Neural cell (in vitro differentiated cells): ENCODE measurements around the gene BPIFB6. TPM values are rescaled to one million over a fixed set of nuclear protein-coding genes. Genes with fewer than 3 reads are reported as not detected.

ENCODE experiments used
- H2AFZ ChIP-seq: fragments of 200-600, 300-800 bp; sonication (generic), shearing (Covaris generic); 2 replicates; pipeline ENCODE4 v1.6.0; 2014; ENCODE audit warnings: low read depth, mild to moderate bottlenecking, antibody characterized with exemption, low read length, moderate library complexity
- H3F3A ChIP-seq: fragments of 200-600 bp; shearing (Covaris generic); 2 replicates; pipeline ENCODE4 v1.6.1; 2016; ENCODE audit warnings: mild to moderate bottlenecking, moderate library complexity, mixed read lengths, antibody characterized with exemption, low read length; ENCODE audit not compliant: insufficient read depth, poor library complexity, severe bottlenecking
- H3K27ac ChIP-seq: fragments of 200-600, 300-800 bp; sonication (generic), shearing (Covaris generic); 2 replicates; pipeline ENCODE4 v1.5.1; 2014; ENCODE audit warnings: mild to moderate bottlenecking, low read length, moderate library complexity
- H3K27me3 ChIP-seq: fragments of 300-800, 200-600 bp; sonication (generic), shearing (Covaris generic); 2 replicates; pipeline ENCODE4 v1.6.0; 2014; ENCODE audit warnings: mild to moderate bottlenecking, low read depth, low read length, moderate library complexity; ENCODE audit not compliant: insufficient read depth
- H3K36me3 ChIP-seq: fragments of 300-800, 200-600 bp; sonication (generic), shearing (Covaris generic); 2 replicates; pipeline ENCODE4 v1.5.1; 2014; ENCODE audit warnings: mild to moderate bottlenecking, antibody characterized with exemption, low read length, moderate library complexity; ENCODE audit not compliant: insufficient read depth
- H3K4me2 ChIP-seq: fragments of 300-800, 200-600 bp; sonication (generic), shearing (Covaris generic); 2 replicates; pipeline ENCODE4 v1.6.0; 2014; ENCODE audit warnings: mild to moderate bottlenecking, low read length
- H3K4me3 ChIP-seq: fragments of 300-800, 200-600 bp; sonication (generic), shearing (Covaris generic); 2 replicates; pipeline ENCODE4 v1.5.1; 2014; ENCODE audit warnings: mild to moderate bottlenecking, low read length, moderate library complexity
- H3K79me2 ChIP-seq: fragments of 200-600 bp; shearing (Covaris generic); replicated peaks from 2 replicates; pipeline ENCODE4 v1.6.0; 2014; ENCODE audit warnings: mild to moderate bottlenecking, low read length, moderate library complexity; ENCODE audit not compliant: insufficient read depth
- H3K9ac ChIP-seq: fragments of 300-800, 200-600 bp; sonication (generic), shearing (Covaris generic); 2 replicates; pipeline ENCODE4 v1.6.1; 2016; ENCODE audit warnings: mild to moderate bottlenecking, low read length, mixed read lengths
- H3K9me2 ChIP-seq: fragments of 200-600 bp; shearing (Covaris generic); 2 replicates; pipeline ENCODE4 v1.6.1; 2016; ENCODE audit warnings: mild to moderate bottlenecking, low read length, mixed read lengths; ENCODE audit not compliant: insufficient read depth
- H3K9me3 ChIP-seq: fragments of 200-600, 300-800 bp; sonication (generic), shearing (Covaris generic); 2 replicates; pipeline ENCODE4 v1.6.1; 2016; ENCODE audit warnings: mild to moderate bottlenecking, mixed run types, low read length, moderate library complexity, mixed read lengths
- H4K20me1 ChIP-seq: fragments of 200-600 bp; shearing (Covaris generic); 2 replicates; pipeline ENCODE4 v1.6.1; 2016; ENCODE audit warnings: mild to moderate bottlenecking, mixed run types; ENCODE audit not compliant: insufficient read depth
- EP300 ChIP-seq: fragments of 450-650 bp; conservative IDR thresholded peaks from 2 replicates; pipeline ENCODE4 v1.6.1; 2014; ENCODE audit warnings: antibody characterized with exemption, mild to moderate bottlenecking, moderate library complexity; ENCODE audit not compliant: poor library complexity, severe bottlenecking
- EZH2 ChIP-seq: fragments of 200-600, 300-800 bp; shearing (Covaris generic), sonication (generic); IDR thresholded peaks from 2 replicates; pipeline ENCODE4 v1.6.1; 2014; ENCODE audit warnings: antibody characterized with exemption, low read length, borderline replicate concordance, mild to moderate bottlenecking; ENCODE audit not compliant: insufficient read depth, poor library complexity, severe bottlenecking
- MXI1 ChIP-seq: fragments of 450-650 bp; conservative IDR thresholded peaks from 2 replicates; pipeline ENCODE4 v1.6.1; 2014; ENCODE audit warnings: antibody characterized with exemption, mild to moderate bottlenecking; ENCODE audit not compliant: poor library complexity, severe bottlenecking
- POLR2AphosphoS5 ChIP-seq: IDR thresholded peaks from 2 replicates; pipeline ENCODE4 v1.6.1; 2012
- RAD21 ChIP-seq: fragments of 450-650 bp; conservative IDR thresholded peaks from 2 replicates; pipeline ENCODE4 v1.6.1; 2014; ENCODE audit warnings: antibody characterized with exemption, mild to moderate bottlenecking, moderate library complexity
- SMC3 ChIP-seq: fragments of 450-650 bp; conservative IDR thresholded peaks from 2 replicates; pipeline ENCODE4 v1.6.1; 2014; ENCODE audit warnings: antibody characterized with exemption, mild to moderate bottlenecking, moderate library complexity; ENCODE audit not compliant: poor library complexity
- TAF1 ChIP-seq: IDR thresholded peaks from 2 replicates; pipeline ENCODE4 v1.6.1; 2012; ENCODE audit warnings: low read depth
- polyA plus RNA-seq: library from polyadenylated mRNA; depleted of rRNA; stranded (reverse); fragments of >200 nt; gene quantifications from 2 replicates; pipeline ENCODE4 v1.2.3, GENCODE V29; 2014
- TF ChIP-seq, protein P1 (sequence below): fragments of 450-650 bp; IDR thresholded peaks from 2 replicates; pipeline ENCODE4 v1.5.1; 2014; ENCODE audit warnings: antibody characterized with exemption, mild to moderate bottlenecking, moderate library complexity; ENCODE audit not compliant: poor library complexity, severe bottlenecking
- TF ChIP-seq, protein P2 (sequence below): IDR thresholded peaks from 2 replicates; pipeline ENCODE4 v1.6.1; 2012; ENCODE audit warnings: borderline replicate concordance

BPIFB6 gene
- polyA plus RNA-seq, 1 donor from 2014 or later: not detected

GRCh38 chr20:33021879-33022278 lies 9.6 kb upstream of the BPIFB6 start:
- Histone ChIP-seq H3K9me3 (no peaks in the 10 kb centered on the region), H3K36me3 (no peaks in the 10 kb centered on the region), H3K4me3 (no peak overlapping the region), H3K4me2 (no peak overlapping the region), H4K20me1 (no peaks in the 10 kb centered on the region), H2AFZ (no peak overlapping the region), H3K9me2 (no peaks in the 10 kb centered on the region), H3F3A (no peaks in the 10 kb centered on the region), H3K9ac (no peak overlapping the region), H3K27me3 (no peaks in the 10 kb centered on the region), H3K27ac (no peak overlapping the region), H3K79me2 (no peaks in the 10 kb centered on the region)
- TF ChIP-seq MXI1 (no peak), SMC3 (no peak), EZH2 (no peak), POLR2AphosphoS5 (no peak), RAD21 (no peak), TAF1 (no peak), EP300 (no peak)
- TF ChIP-seq, protein P1, sequence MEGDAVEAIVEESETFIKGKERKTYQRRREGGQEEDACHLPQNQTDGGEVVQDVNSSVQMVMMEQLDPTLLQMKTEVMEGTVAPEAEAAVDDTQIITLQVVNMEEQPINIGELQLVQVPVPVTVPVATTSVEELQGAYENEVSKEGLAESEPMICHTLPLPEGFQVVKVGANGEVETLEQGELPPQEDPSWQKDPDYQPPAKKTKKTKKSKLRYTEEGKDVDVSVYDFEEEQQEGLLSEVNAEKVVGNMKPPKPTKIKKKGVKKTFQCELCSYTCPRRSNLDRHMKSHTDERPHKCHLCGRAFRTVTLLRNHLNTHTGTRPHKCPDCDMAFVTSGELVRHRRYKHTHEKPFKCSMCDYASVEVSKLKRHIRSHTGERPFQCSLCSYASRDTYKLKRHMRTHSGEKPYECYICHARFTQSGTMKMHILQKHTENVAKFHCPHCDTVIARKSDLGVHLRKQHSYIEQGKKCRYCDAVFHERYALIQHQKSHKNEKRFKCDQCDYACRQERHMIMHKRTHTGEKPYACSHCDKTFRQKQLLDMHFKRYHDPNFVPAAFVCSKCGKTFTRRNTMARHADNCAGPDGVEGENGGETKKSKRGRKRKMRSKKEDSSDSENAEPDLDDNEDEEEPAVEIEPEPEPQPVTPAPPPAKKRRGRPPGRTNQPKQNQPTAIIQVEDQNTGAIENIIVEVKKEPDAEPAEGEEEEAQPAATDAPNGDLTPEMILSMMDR: no peak
- TF ChIP-seq, protein P2, sequence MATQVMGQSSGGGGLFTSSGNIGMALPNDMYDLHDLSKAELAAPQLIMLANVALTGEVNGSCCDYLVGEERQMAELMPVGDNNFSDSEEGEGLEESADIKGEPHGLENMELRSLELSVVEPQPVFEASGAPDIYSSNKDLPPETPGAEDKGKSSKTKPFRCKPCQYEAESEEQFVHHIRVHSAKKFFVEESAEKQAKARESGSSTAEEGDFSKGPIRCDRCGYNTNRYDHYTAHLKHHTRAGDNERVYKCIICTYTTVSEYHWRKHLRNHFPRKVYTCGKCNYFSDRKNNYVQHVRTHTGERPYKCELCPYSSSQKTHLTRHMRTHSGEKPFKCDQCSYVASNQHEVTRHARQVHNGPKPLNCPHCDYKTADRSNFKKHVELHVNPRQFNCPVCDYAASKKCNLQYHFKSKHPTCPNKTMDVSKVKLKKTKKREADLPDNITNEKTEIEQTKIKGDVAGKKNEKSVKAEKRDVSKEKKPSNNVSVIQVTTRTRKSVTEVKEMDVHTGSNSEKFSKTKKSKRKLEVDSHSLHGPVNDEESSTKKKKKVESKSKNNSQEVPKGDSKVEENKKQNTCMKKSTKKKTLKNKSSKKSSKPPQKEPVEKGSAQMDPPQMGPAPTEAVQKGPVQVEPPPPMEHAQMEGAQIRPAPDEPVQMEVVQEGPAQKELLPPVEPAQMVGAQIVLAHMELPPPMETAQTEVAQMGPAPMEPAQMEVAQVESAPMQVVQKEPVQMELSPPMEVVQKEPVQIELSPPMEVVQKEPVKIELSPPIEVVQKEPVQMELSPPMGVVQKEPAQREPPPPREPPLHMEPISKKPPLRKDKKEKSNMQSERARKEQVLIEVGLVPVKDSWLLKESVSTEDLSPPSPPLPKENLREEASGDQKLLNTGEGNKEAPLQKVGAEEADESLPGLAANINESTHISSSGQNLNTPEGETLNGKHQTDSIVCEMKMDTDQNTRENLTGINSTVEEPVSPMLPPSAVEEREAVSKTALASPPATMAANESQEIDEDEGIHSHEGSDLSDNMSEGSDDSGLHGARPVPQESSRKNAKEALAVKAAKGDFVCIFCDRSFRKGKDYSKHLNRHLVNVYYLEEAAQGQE: no peak

DNA sequence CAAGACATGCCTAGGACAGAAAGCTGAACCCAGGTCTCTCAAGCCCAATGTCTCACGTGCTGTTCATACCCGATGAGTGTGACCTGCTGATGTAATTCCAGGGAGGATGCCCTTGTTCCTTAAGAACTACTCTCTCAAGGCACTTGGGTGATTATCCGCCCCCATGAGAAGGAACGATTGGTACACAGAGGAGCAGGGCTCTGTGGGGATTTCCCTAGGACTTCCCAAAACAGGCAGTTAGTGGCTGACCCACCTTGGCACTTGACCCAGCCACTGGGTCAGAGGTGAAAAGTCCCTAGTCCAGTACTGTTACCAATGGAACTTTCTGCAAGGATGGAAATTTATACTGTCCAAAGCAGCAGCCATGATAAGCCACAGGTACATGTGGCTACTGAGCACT lies 9.2 kb upstream of the BPIFB6 start:
- Histone ChIP-seq H3K79me2 (no peaks in the 10 kb centered on the region), H3K4me3 (no peak overlapping the region), H4K20me1 (no peaks in the 10 kb centered on the region), H2AFZ (no peak overlapping the region), H3K9me3 (no peaks in the 10 kb centered on the region), H3K9me2 (no peaks in the 10 kb centered on the region), H3K27me3 (no peaks in the 10 kb centered on the region), H3K36me3 (no peaks in the 10 kb centered on the region), H3F3A (no peaks in the 10 kb centered on the region), H3K4me2 (no peak overlapping the region), H3K9ac (no peak overlapping the region), H3K27ac (no peak overlapping the region)
- no peak for TF ChIP-seq POLR2AphosphoS5
- TF ChIP-seq SMC3: no peak
- no peak for TF ChIP-seq EP300
- no peak for TF ChIP-seq RAD21
- TF ChIP-seq, protein P2: no peak
